Neuronal stem cell (in vitro differentiated cells): ENCODE measurements around the gene TMEM185B.

ENCODE experiments used
- DNase-seq: peaks from one replicate; pipeline ENCODE4 v3.0.0-alpha.2; 2013; ENCODE audit warnings: low spot score
- H2AFZ ChIP-seq: one replicate; pipeline ENCODE4 v1.6.1; 2013; ENCODE audit warnings: mild to moderate bottlenecking, low read length, inconsistent platforms
- H2AK5ac ChIP-seq: 2 replicates; pipeline ENCODE4 v1.6.1; 2013; ENCODE audit warnings: low read depth, mild to moderate bottlenecking, inconsistent platforms, low read length, moderate library complexity, mixed read lengths
- H2BK120ac ChIP-seq: 2 replicates; pipeline ENCODE4 v1.6.1; 2013; ENCODE audit warnings: low read depth, mild to moderate bottlenecking, inconsistent platforms, low read length, moderate library complexity, mixed read lengths
- H2BK12ac ChIP-seq: one replicate; pipeline ENCODE4 v1.6.1; 2013; ENCODE audit warnings: low read length, inconsistent platforms
- H2BK15ac ChIP-seq: 2 replicates; pipeline ENCODE4 v1.6.1; 2013; ENCODE audit warnings: mild to moderate bottlenecking, low read length, inconsistent platforms, mixed read lengths
- H2BK5ac ChIP-seq: one replicate; pipeline ENCODE4 v1.6.1; 2013; ENCODE audit warnings: inconsistent platforms, mild to moderate bottlenecking, low read length, moderate library complexity
- H3K14ac ChIP-seq: one replicate; pipeline ENCODE4 v1.6.1; 2013; ENCODE audit warnings: low read length, inconsistent platforms
- H3K18ac ChIP-seq: 2 replicates; pipeline ENCODE4 v1.6.1; 2013; ENCODE audit warnings: low read length, inconsistent platforms
- H3K23ac ChIP-seq: 2 replicates; pipeline ENCODE4 v1.6.1; 2013; ENCODE audit warnings: low read depth, mild to moderate bottlenecking, mixed read lengths, low read length, inconsistent platforms; ENCODE audit not compliant: poor library complexity
- H3K27ac ChIP-seq: replicated peaks from 3 replicates; pipeline ENCODE4 v1.5.1; 2013; ENCODE audit warnings: low read length, inconsistent platforms
- H3K27me3 ChIP-seq, 3 experiments: 2 replicates each; pipeline ENCODE4 v1.6.1; 2013; ENCODE audit warnings: low read length in 3 of 3, mild to moderate bottlenecking in 2 of 3, inconsistent platforms in 1 of 3, low read depth in 1 of 3, mixed read lengths in 1 of 3, moderate library complexity in 1 of 3; ENCODE audit not compliant: control insufficient read depth in 3 of 3, insufficient read depth in 3 of 3
- H3K36me3 ChIP-seq, 2 donors: replicated peaks in 1 of 2; 2 replicates each; pipeline ENCODE4 v1.6.1; 2013; ENCODE audit warnings: low read length in 2 of 2; ENCODE audit not compliant: control insufficient read depth in 2 of 2, insufficient read depth in 2 of 2
- H3K4ac ChIP-seq: 2 replicates; pipeline ENCODE4 v1.6.1; 2013; ENCODE audit warnings: inconsistent platforms, mild to moderate bottlenecking, low read length, moderate library complexity
- H3K4me1 ChIP-seq, 2 donors: 1 replicate in 1 of 2; 2 replicates in 1 of 2; pipeline ENCODE4 v1.6.1; 2013; ENCODE audit warnings: low read length in 2 of 2, low read depth in 1 of 2; ENCODE audit not compliant: control insufficient read depth in 2 of 2, insufficient read depth in 1 of 2
- H3K4me2 ChIP-seq: one replicate; pipeline ENCODE4 v1.6.1; 2013; ENCODE audit warnings: mild to moderate bottlenecking, low read length, inconsistent platforms; ENCODE audit not compliant: insufficient read depth, poor library complexity, severe bottlenecking
- H3K4me3 ChIP-seq, 2 donors: 2 replicates each; pipeline ENCODE4 v1.5.1; 2013; ENCODE audit warnings: low read length in 2 of 2, mild to moderate bottlenecking in 2 of 2, inconsistent platforms in 1 of 2, moderate library complexity in 1 of 2
- H3K79me1 ChIP-seq: one replicate; pipeline ENCODE4 v1.6.1; 2013; ENCODE audit warnings: low read depth, mild to moderate bottlenecking, inconsistent platforms, low read length, moderate library complexity
- H3K9ac ChIP-seq: one replicate; pipeline ENCODE4 v1.6.1; 2013; ENCODE audit warnings: mild to moderate bottlenecking, low read depth, low read length, inconsistent platforms; ENCODE audit not compliant: poor library complexity
- H3K9me3 ChIP-seq, 2 donors: replicated peaks in 1 of 2; 2 replicates each; pipeline versions ENCODE3 to v1.6.1; 2013; ENCODE audit warnings: low read length in 2 of 2, mild to moderate bottlenecking in 2 of 2, inconsistent platforms in 1 of 2, low read depth in 1 of 2, mixed read lengths in 1 of 2, moderate library complexity in 1 of 2; ENCODE audit not compliant: control insufficient read depth in 2 of 2, insufficient read depth in 1 of 2
- H4K8ac ChIP-seq: one replicate; pipeline ENCODE4 v1.6.1; 2013; ENCODE audit warnings: low read depth, mild to moderate bottlenecking, inconsistent platforms, low read length, moderate library complexity
- H4K91ac ChIP-seq: one replicate; pipeline ENCODE4 v1.6.1; 2013; ENCODE audit warnings: low read length, low read depth, mild to moderate bottlenecking, inconsistent platforms; ENCODE audit not compliant: poor library complexity
- WGBS, 2 donors: extraction: QIAGEN DNeasy Blood & Tissue Kit; methylation state at CpG; one replicate each; pipeline ENCODE4 v1.1.7; 2013; ENCODE audit warnings: missing lambda C conversion rate in 2 of 2, mixed read lengths in 1 of 2; ENCODE audit not compliant: insufficient read length in 2 of 2, insufficient replicate concordance in 1 of 2; ENCODE audit errors: extremely low coverage in 2 of 2; 5-methylcytosine and 5-hydroxymethylcytosine counted together

The TMEM185B gene

DNA sequence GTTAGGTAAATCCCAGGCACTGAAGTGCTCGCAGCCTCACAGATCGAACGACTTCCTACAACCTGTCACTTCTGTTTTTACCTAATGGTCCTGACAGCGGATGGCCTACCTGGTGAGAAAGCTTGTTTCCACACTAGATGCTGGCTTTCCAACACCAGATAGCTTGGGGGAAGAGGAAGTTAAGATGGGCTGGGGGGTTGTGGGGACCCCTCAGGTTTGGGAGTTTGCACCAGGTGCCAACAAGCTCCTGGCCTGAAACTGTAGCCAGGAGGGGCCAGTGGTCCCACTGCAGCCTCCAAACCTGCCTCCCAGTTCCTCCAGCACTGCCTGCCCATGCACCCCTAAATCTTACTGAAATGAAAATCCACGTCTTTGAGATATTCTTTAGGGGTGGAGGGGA lies 3.9 kb downstream of the TMEM185B start:
- no CpG with 5 or more reads among the region's 5 CpGs for WGBS, 2 donors
- Histone ChIP-seq H3K18ac (no peak overlapping the region), H3K27ac (no peak overlapping the region), H3K36me3 (peaks cover 2 to 10% of the 10 kb centered on the region in 2 donors), H3K9ac (no peak overlapping the region), H3K4me3 (no peak overlapping the region), H3K4me1 (no peaks in the 10 kb centered on the region), H3K9me3 (peaks cover 9 to 14% of the 10 kb centered on the region in 2 donors), H3K4me2 (no peak overlapping the region), H3K27me3 (peaks cover 0 to 8% (median 4%) of the 10 kb centered on the region in 3 experiments), H2BK12ac (no peak overlapping the region), H4K8ac (no peak overlapping the region), H2AK5ac (no peak overlapping the region), H2BK15ac (no peak overlapping the region), H3K23ac (no peak overlapping the region), H2AFZ (no peak overlapping the region), H3K79me1 (peaks cover 6% of the 10 kb centered on the region), H3K14ac (no peak overlapping the region), H3K4ac (no peak overlapping the region), H2BK120ac (no peak overlapping the region), H2BK5ac (no peak overlapping the region), H4K91ac (no peak overlapping the region)
- DNase-seq = no peak

- Histone ChIP-seq H3K27ac (no peak overlapping the region), H3K4me3 (no peak overlapping the region), H3K4me1 (no peaks in the 10 kb centered on the region), H2BK12ac (no peak overlapping the region), H2BK5ac (no peak overlapping the region), H2AK5ac (no peak overlapping the region), H4K8ac (no peak overlapping the region), H3K4ac (no peak overlapping the region), H3K9ac (no peak overlapping the region), H3K23ac (no peak overlapping the region), H3K14ac (no peak overlapping the region), H2BK15ac (no peak overlapping the region), H3K9me3 (peaks cover 9 to 14% of the 10 kb centered on the region in 2 donors), H3K4me2 (no peak overlapping the region), H3K36me3 (peaks cover 2 to 10% of the 10 kb centered on the region in 2 donors), H3K18ac (no peak overlapping the region), H3K27me3 (no peaks in the 10 kb centered on the region), H2AFZ (no peak overlapping the region), H2BK120ac (no peak overlapping the region), H3K79me1 (peaks cover 6% of the 10 kb centered on the region), H4K91ac (no peak overlapping the region)
- DNase-seq = no peak
- WGBS, 2 donors = no CpG with 5 or more reads among the region's 5 CpGs
These were observed 5.0 kb downstream of the TMEM185B start for GRCh38 chr2:120218181-120218580.

DNA sequence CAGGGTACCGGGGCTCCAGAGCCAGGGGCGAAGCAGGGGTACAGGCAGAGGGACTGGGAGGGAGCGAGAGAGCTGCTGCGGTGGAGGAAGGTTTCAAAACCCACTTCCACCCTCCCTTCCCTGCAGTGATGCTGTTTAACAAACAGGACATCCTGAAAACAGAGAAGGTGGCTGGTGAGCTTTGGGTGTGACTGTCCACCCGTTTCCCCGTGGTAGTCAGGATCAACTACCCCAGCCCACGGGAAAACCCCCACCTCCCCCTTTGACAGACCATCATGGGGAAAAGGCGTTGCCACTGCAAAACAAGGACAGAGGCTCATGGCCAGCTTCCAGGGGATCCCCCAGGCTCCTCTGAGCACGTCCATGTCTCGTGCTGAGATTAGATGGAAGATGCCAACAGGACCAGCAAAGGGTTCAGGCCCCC lies 12.9 kb downstream of the TMEM185B start:
- Histone ChIP-seq H3K9me3 (no peaks in the 10 kb centered on the region), H3K14ac (no peak overlapping the region), H3K4me3 (peak overlapping the region in 1 of 2 donors; percentile 44), H4K8ac (no peak overlapping the region), H2BK5ac (no peak overlapping the region), H2BK15ac (no peak overlapping the region), H3K4me1 (peaks cover 0 to 3% of the 10 kb centered on the region in 2 donors), H3K36me3 (no peaks in the 10 kb centered on the region), H3K23ac (no peak overlapping the region), H3K4ac (no peak overlapping the region), H3K79me1 (no peaks in the 10 kb centered on the region), H3K27ac (no peak overlapping the region), H3K18ac (peak overlapping the region; percentile 72), H4K91ac (no peak overlapping the region), H2AK5ac (no peak overlapping the region), H2BK120ac (no peak overlapping the region), H3K9ac (no peak overlapping the region), H3K4me2 (no peak overlapping the region), H2BK12ac (no peak overlapping the region), H3K27me3 (peaks cover 0 to 4% (median 0%) of the 10 kb centered on the region in 3 experiments), H2AFZ (peak overlapping the region; percentile 56)
- no peak for DNase-seq
- WGBS, 2 donors = no CpG with 5 or more reads among the region's 10 CpGs

DNA sequence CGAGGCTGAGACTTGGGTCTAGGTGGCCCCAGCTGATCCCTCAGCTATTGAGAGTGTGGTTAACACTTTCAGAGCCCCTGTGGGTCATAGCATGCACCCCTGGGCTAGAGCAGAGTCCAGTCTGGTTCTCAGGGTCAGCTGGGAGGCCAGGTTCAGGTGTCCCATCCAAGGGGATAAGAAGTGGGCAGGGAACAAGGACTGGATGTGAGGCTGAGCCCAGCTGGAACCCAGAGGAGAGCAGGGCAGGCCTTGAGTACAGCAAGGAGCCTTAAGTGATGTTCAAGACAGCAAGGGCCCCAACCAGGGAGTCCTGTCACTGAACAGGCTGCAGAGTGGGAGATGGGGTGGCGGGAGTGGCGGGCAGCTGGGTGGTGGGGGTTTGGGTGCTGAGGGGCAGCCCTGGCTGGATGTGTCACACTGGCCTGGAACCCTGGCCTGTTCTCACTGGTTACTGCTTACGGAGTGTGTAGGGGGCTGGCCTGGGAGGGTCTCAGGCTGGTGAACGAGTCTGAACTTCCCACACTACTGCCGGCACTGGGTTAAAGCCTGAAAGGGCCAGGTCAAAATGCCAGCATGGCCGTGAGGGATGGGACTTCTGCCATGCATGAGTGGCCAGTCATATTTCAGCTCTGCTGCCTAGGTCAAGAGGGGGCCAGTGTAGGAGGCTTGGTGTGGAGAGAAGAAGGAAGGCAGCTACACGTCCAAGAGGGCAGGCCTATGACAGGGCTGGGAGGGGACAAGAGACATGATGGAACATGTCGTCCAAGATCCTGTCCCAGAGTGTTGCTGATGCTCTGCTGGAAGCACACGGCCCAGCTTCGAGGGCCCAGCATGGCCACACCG lies 13.6 kb downstream of the TMEM185B start:
- DNase-seq = no peak
- Histone ChIP-seq H3K18ac (peak overlapping the region; percentile 72), H3K4me2 (no peak overlapping the region), H3K4me1 (peaks cover 0 to 3% of the 10 kb centered on the region in 2 donors), H2BK120ac (no peak overlapping the region), H4K8ac (no peak overlapping the region), H3K27me3 (peaks cover 0 to 7% (median 0%) of the 10 kb centered on the region in 3 experiments), H2BK5ac (no peak overlapping the region), H3K23ac (no peak overlapping the region), H3K36me3 (no peaks in the 10 kb centered on the region), H3K79me1 (no peaks in the 10 kb centered on the region), H3K4me3 (peak overlapping the region in 1 of 2 donors; percentile 44), H3K14ac (no peak overlapping the region), H3K4ac (no peak overlapping the region), H3K27ac (no peak overlapping the region), H2BK15ac (no peak overlapping the region), H2AFZ (peak overlapping the region; percentile 56), H2BK12ac (no peak overlapping the region), H2AK5ac (no peak overlapping the region), H3K9ac (no peak overlapping the region), H4K91ac (no peak overlapping the region), H3K9me3 (no peaks in the 10 kb centered on the region)
- no CpG with 5 or more reads among the region's 12 CpGs for WGBS, 2 donors
